ENCODE measurements around the gene HACD2.

The HACD2 gene

GRCh38 chr3:123568875-123569274 is 16.0 kb downstream of the HACD2 start:
- DNase-seq = no peak

GRCh38 chr3:123568034-123568433 is 16.8 kb downstream of the HACD2 start:
- DNase-seq = no peak

- DNase-seq = no peak
These were observed 20.8 kb downstream of the HACD2 start for GRCh38 chr3:123564056-123564455.

- no peak for DNase-seq
These were observed 22.3 kb downstream of the HACD2 start for GRCh38 chr3:123562547-123562946.

GRCh38 chr3:123561188-123561587 is 23.7 kb downstream of the HACD2 start:
- no peak for DNase-seq

GRCh38 chr3:123559040-123559861 is 25.6 kb downstream of the HACD2 start:
- DNase-seq = peak; percentile 59

GRCh38 chr3:123553536-123553935 is 31.3 kb downstream of the HACD2 start:
- DNase-seq = no peak

- DNase-seq = no peak
These were observed 32.1 kb downstream of the HACD2 start for GRCh38 chr3:123552768-123553167.

GRCh38 chr3:123552095-123552714 is 32.6 kb downstream of the HACD2 start:
- no peak for DNase-seq

GRCh38 chr3:123547881-123548519 is 36.9 kb downstream of the HACD2 start:
- no peak for DNase-seq

GRCh38 chr3:123546133-123546755 is 38.6 kb downstream of the HACD2 start:
- DNase-seq = no peak

GRCh38 chr3:123543950-123544349 is 40.9 kb downstream of the HACD2 start:
- no peak for DNase-seq

- DNase-seq = no peak
These were observed 44.6 kb downstream of the HACD2 start for GRCh38 chr3:123540285-123540684.

GRCh38 chr3:123536153-123536895 is 48.5 kb downstream of the HACD2 start:
- no peak for DNase-seq

GRCh38 chr3:123535580-123535979 is 49.3 kb downstream of the HACD2 start:
- DNase-seq = no peak

GRCh38 chr3:123534264-123534663 is 50.6 kb downstream of the HACD2 start:
- no peak for DNase-seq

- DNase-seq = no peak
These were observed 51.2 kb downstream of the HACD2 start for GRCh38 chr3:123533554-123534159.

GRCh38 chr3:123528130-123528529 is 56.7 kb downstream of the HACD2 start:
- DNase-seq = no peak

- DNase-seq = no peak
These were observed 57.8 kb downstream of the HACD2 start for GRCh38 chr3:123527046-123527445.

- DNase-seq = no peak
These were observed 58.4 kb downstream of the HACD2 start for GRCh38 chr3:123526474-123526873.

GRCh38 chr3:123525433-123525832 is 59.4 kb downstream of the HACD2 start:
- no peak for DNase-seq

- DNase-seq = no peak
These were observed 59.9 kb downstream of the HACD2 start for GRCh38 chr3:123524981-123525380.

All from NCI-H1436 (cell line).